ENCODE results near the gene PEX26. TPM values are rescaled to one million over a fixed set of nuclear protein-coding genes. Genes with fewer than 3 reads are reported as not detected.
"Not testable (repeated sequence)": the region's sequence is repeated elsewhere in the genome, so short reads cannot be mapped to it uniquely, and the experiment has no call there.

Gene PEX26
- total RNA-seq, 4 donors from 2014 or later: 28.2 to 36.1 (median 31.2) TPM

DNA sequence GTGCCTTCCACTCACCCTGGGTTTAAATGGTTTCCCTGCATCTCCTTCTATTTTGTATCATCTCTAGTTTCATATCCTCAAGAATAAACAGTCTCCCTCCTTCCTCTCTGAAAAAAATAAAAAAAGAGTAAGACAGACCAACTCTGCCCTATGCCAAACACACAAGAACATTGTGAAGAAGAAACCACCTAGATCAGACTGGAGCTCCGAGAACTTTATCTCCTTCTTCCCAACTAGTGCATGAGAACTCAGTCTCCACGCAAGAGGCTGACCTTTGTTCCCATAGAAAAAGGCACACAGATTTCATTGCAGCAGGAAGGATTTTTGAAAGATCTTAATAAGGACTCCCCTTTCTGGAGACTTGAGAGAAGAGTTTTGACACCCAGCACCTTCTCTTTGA lies 8.7 kb upstream of the PEX26 start:
- Histone ChIP-seq H3K4me3 (no peak overlapping the region), H3K27ac (peak overlapping the region; percentile 95 to 99), H3K4me1 (peaks cover 0 to 6% of the 10 kb centered on the region in 2 donors), H3K36me3 (no peaks in the 10 kb centered on the region), H3K27me3 (no peaks in the 10 kb centered on the region), H3K9me3 (no peaks in the 10 kb centered on the region)
- intact Hi-C loops (cut with DNase I; ENCODE audit: low total_unique reads): no loop called here
- DNase-seq: no peak
- TF ChIP-seq, protein P1, sequence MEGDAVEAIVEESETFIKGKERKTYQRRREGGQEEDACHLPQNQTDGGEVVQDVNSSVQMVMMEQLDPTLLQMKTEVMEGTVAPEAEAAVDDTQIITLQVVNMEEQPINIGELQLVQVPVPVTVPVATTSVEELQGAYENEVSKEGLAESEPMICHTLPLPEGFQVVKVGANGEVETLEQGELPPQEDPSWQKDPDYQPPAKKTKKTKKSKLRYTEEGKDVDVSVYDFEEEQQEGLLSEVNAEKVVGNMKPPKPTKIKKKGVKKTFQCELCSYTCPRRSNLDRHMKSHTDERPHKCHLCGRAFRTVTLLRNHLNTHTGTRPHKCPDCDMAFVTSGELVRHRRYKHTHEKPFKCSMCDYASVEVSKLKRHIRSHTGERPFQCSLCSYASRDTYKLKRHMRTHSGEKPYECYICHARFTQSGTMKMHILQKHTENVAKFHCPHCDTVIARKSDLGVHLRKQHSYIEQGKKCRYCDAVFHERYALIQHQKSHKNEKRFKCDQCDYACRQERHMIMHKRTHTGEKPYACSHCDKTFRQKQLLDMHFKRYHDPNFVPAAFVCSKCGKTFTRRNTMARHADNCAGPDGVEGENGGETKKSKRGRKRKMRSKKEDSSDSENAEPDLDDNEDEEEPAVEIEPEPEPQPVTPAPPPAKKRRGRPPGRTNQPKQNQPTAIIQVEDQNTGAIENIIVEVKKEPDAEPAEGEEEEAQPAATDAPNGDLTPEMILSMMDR (IDR thresholded peaks at IDR 0.05): no peak
- no peak for TF ChIP-seq POLR2A (IDR thresholded peaks at IDR 0.05)

DNA sequence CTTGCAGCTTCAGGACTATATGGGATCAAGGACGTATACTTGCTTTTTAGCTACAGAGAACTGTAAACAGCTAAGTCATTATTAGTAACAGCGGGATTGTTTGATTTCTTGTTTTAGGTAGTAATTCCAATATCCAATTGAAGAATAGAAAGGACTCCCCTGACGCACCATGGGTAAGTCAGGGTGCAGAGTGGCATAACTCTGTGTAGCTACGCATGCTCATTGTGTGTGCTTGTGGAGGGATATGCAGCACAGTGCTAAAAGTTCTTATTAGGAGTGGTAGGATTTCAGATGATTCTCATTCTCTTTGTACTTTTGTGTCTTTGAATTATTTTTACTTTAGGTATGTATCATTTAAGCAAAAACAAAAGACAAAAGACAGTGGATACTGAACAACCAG lies 7.7 kb upstream of the PEX26 start:
- Histone ChIP-seq H3K4me3 (no peak overlapping the region), H3K27ac (peak overlapping the region in 1 of 2 donors; percentile 99), H3K9me3 (no peaks in the 10 kb centered on the region), H3K4me1 (peaks cover 0 to 6% of the 10 kb centered on the region in 2 donors), H3K36me3 (no peaks in the 10 kb centered on the region), H3K27me3 (no peaks in the 10 kb centered on the region)
- TF ChIP-seq, protein P1 (IDR thresholded peaks at IDR 0.05): no peak
- TF ChIP-seq POLR2A (IDR thresholded peaks at IDR 0.05): no peak
- intact Hi-C loops (cut with DNase I; ENCODE audit: low total_unique reads): loop anchor here (10.0 kb wide), 1 partner anchor 45 kb away; the partner anchor contains the start of gene MICAL3
- DNase-seq: no peak

DNA sequence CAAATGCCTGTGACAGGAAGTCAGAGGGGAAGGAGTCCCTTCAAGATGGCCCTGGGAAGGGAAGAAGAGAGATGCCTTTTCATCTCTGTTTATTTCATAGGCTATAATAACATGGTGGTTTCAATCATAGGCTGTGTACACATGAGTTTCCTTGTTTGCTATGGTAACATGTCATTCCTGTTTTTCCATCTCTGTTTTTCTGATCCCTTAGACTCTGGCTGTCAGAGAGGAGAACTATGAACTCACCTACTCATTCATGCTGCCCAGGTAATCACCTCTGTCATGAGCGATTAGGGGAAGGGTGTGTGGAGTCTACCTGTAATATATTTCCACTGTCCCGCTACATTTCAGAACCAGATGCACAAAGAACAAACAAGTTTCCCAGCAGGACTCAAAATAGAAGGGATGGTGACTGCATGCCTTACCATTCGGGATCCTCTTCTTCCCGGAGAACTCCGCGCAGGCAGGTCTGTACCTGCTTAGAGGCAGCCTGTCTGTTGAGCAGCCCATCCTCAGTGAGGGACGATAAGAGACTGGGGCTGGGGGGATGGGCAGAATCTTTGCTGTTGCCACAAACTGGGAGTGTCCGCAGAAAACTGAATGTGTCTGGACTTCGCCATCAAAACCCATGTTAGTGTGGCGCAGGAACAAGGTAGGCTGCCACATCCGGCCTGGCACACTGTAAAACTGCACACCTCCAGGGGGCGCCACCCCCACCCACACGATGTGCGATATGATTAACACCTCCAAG lies 7.1 kb upstream of the PEX26 start:
- Histone ChIP-seq H3K36me3 (no peaks in the 10 kb centered on the region), H3K27ac (peak overlapping the region in 1 of 2 donors; percentile 52), H3K27me3 (no peaks in the 10 kb centered on the region), H3K4me1 (peaks cover 0 to 6% of the 10 kb centered on the region in 2 donors), H3K9me3 (no peaks in the 10 kb centered on the region), H3K4me3 (no peak overlapping the region)
- DNase-seq: no peak
- intact Hi-C loops (cut with DNase I; ENCODE audit: low total_unique reads): loop anchor here (10.0 kb wide), 1 partner anchor 46 kb away; the partner anchor contains the start of gene MICAL3
- TF ChIP-seq, protein P1 (IDR thresholded peaks at IDR 0.05): no peak
- TF ChIP-seq POLR2A (IDR thresholded peaks at IDR 0.05): no peak

DNA sequence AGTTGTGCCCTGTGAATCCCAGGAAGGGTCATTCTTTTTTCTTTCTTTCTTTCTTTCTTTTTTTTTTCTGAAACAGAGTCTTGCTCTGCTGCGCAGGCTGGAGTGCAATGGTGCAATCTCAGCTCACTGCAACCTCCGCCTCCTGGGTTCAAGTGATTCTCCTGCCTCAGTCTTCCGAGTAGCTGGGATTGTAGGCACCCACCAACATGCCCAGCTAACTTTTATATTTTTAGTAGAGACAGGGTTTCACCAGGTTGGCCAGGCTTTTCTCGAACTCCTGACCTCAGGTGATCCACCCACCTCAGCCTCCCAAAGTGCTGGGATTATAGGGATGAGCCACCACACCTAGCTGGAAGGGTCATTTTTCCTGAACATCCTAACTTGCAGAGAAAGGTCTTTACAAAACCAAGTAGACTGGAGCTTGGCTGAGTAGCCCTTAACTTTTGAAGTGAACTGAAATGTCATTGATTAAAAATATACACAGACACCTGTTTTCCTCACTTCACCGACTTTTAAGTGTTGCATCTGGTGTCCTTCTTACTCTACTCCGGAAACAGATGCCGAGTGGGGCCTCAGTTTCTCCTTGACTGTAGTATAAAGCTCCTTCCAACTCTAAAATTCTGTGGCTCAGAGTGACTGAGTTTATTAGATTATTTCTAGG lies 6.4 kb upstream of the PEX26 start:
- H3K9me3 ChIP-seq, H3K4me3 ChIP-seq, H3K4me1 ChIP-seq, DNase-seq, H3K27ac ChIP-seq, H3K36me3 ChIP-seq, H3K27me3 ChIP-seq: not testable (repeated sequence)
- intact Hi-C loops (cut with DNase I; ENCODE audit: low total_unique reads): loop anchor here (10.0 kb wide), 1 partner anchor 47 kb away; the partner anchor contains the start of gene MICAL3

- H3K27ac ChIP-seq: no peak overlapping the region
- no peak overlapping the region for H3K4me3 ChIP-seq
- peaks cover 4 to 13% of the 10 kb centered on the region in 2 donors for H3K4me1 ChIP-seq
- no peaks in the 10 kb centered on the region for H3K36me3 ChIP-seq
- TF ChIP-seq POLR2A (IDR thresholded peaks at IDR 0.05): no peak
- TF ChIP-seq, protein P1 (IDR thresholded peaks at IDR 0.05): no peak
- H3K9me3 ChIP-seq: no peaks in the 10 kb centered on the region
- no peak for DNase-seq
- H3K27me3 ChIP-seq: no peaks in the 10 kb centered on the region
- intact Hi-C loops (cut with DNase I; ENCODE audit: low total_unique reads): loop anchor here (10.0 kb wide), 1 partner anchor 47 kb away; the partner anchor contains the start of gene MICAL3
Measured at GRCh38 chr22:18071968-18072310, 5.9 kb upstream of the PEX26 start.
